OCI-LY7 (cell line): ENCODE results near the gene RBM20.

Experiments used
- EZH2phosphoT487 ChIP-seq: fragments of 200-600 bp; sonication (generic); IDR thresholded peaks from 2 replicates; pipeline ENCODE4 v1.6.1; 2018; ENCODE audit warnings: low read depth, borderline replicate concordance, mild to moderate bottlenecking, mixed run types, antibody characterized with exemption, low read length, moderate library complexity, mixed read lengths
- TF ChIP-seq, protein P1 (sequence below): fragments of 200-600 bp; sonication (generic); conservative IDR thresholded peaks from 2 replicates; pipeline ENCODE4 v1.5.1; 2014; ENCODE audit warnings: mild to moderate bottlenecking, antibody characterized with exemption, low read length, moderate library complexity, mixed read lengths

- TF ChIP-seq, protein P1, sequence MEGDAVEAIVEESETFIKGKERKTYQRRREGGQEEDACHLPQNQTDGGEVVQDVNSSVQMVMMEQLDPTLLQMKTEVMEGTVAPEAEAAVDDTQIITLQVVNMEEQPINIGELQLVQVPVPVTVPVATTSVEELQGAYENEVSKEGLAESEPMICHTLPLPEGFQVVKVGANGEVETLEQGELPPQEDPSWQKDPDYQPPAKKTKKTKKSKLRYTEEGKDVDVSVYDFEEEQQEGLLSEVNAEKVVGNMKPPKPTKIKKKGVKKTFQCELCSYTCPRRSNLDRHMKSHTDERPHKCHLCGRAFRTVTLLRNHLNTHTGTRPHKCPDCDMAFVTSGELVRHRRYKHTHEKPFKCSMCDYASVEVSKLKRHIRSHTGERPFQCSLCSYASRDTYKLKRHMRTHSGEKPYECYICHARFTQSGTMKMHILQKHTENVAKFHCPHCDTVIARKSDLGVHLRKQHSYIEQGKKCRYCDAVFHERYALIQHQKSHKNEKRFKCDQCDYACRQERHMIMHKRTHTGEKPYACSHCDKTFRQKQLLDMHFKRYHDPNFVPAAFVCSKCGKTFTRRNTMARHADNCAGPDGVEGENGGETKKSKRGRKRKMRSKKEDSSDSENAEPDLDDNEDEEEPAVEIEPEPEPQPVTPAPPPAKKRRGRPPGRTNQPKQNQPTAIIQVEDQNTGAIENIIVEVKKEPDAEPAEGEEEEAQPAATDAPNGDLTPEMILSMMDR: no peak
- no peak for TF ChIP-seq EZH2phosphoT487
These were observed 15.4 kb downstream of the RBM20 start for GRCh38 chr10:110659558-110659957.
